NCI-H526 treated with DMSO at 0.1 percent for 48 hours (cell line): ENCODE data around the gene DGKA.
"Not testable (repeated sequence)": the region's sequence is repeated elsewhere in the genome, so short reads cannot be mapped to it uniquely, and the experiment has no call there.

Experiments used
- DNase-seq: peaks from one replicate; lab custom pipeline; 2025; lab: John Stamatoyannopoulos, UW

Gene DGKA

GRCh38 chr12:55969356-55969755, 38.4 kb downstream of the DGKA start:
- no peak for DNase-seq

GRCh38 chr12:55970775-55971174, 39.8 kb downstream of the DGKA start:
- no peak for DNase-seq

- DNase-seq: no peak
These were observed 41.1 kb downstream of the DGKA start for GRCh38 chr12:55972042-55972441.

- DNase-seq: no peak
These were observed 41.5 kb downstream of the DGKA start for GRCh38 chr12:55972456-55972855.

GRCh38 chr12:55972911-55973598, 42.1 kb downstream of the DGKA start:
- DNase-seq: no peak

GRCh38 chr12:55973599-55974307, 42.8 kb downstream of the DGKA start, which contains the start of gene RAB5B:
RAB5B (plus strand) TSS chr12:55974078; CDS start chr12:55986961, 12,883 bp downstream.
- DNase-seq: peak; percentile 99

- DNase-seq: no peak
These were observed 43.4 kb downstream of the DGKA start for GRCh38 chr12:55974308-55974730.

GRCh38 chr12:55978393-55978792, 47.4 kb downstream of the DGKA start:
- DNase-seq: no peak

GRCh38 chr12:55979069-55979468, 48.1 kb downstream of the DGKA start:
- DNase-seq: no peak

GRCh38 chr12:55981882-55982281, 50.9 kb downstream of the DGKA start:
- not testable (repeated sequence) for DNase-seq

GRCh38 chr12:55982319-55982936, 51.5 kb downstream of the DGKA start:
- DNase-seq: no peak

GRCh38 chr12:55983232-55983842, 52.4 kb downstream of the DGKA start:
- DNase-seq: no peak

- DNase-seq: no peak
These were observed 53.9 kb downstream of the DGKA start for GRCh38 chr12:55984861-55985260.

- DNase-seq: no peak
These were observed 54.4 kb downstream of the DGKA start for GRCh38 chr12:55985341-55985740.

- not testable (repeated sequence) for DNase-seq
These were observed 55.0 kb downstream of the DGKA start for GRCh38 chr12:55985976-55986375.

GRCh38 chr12:55991110-55991509, 60.1 kb downstream of the DGKA start:
- no peak for DNase-seq

GRCh38 chr12:55993230-55993853, 62.4 kb downstream of the DGKA start:
- DNase-seq: no peak

- no peak for DNase-seq
These were observed 64.4 kb downstream of the DGKA start for GRCh38 chr12:55995366-55995765.

GRCh38 chr12:55996201-55996714, 65.3 kb downstream of the DGKA start:
- peak; percentile 32 for DNase-seq

- peak; percentile 82 for DNase-seq
These were observed 66.0 kb downstream of the DGKA start, which contains the start of gene SUOX for GRCh38 chr12:55996715-55997534. SUOX (plus strand) TSS chr12:55997276; CDS start chr12:56002222, 4,946 bp downstream.

GRCh38 chr12:55997535-55997859, 66.5 kb downstream of the DGKA start:
- peak; percentile 22 for DNase-seq
